T-helper 22 cell (primary cell): ENCODE data around the gene TAMALIN.

Source experiments
- DNase-seq: peaks from one replicate; pipeline ENCODE4 v3.0.0-alpha.2; 2020; ENCODE audit warnings: low read depth

Gene TAMALIN

DNA sequence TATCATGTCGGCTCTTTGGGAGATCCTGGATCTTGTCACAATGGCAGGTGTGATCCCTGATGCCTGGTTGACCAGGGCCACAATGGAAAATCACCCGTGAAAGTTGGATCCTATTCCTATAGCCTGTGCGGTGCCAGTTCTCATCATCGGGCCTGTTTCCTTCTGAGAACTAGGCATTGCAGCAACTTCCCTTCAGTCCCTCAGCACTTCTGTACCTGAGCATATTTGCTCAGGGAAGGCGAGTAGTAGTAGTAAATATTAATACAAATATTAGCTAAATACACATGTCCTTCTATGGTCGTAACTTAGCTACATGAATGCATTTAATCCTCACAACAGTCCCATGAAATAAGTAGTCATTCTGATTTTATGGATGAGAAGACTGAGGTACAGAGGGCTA is 22.1 kb upstream of the TAMALIN start:
- no peak for DNase-seq

DNA sequence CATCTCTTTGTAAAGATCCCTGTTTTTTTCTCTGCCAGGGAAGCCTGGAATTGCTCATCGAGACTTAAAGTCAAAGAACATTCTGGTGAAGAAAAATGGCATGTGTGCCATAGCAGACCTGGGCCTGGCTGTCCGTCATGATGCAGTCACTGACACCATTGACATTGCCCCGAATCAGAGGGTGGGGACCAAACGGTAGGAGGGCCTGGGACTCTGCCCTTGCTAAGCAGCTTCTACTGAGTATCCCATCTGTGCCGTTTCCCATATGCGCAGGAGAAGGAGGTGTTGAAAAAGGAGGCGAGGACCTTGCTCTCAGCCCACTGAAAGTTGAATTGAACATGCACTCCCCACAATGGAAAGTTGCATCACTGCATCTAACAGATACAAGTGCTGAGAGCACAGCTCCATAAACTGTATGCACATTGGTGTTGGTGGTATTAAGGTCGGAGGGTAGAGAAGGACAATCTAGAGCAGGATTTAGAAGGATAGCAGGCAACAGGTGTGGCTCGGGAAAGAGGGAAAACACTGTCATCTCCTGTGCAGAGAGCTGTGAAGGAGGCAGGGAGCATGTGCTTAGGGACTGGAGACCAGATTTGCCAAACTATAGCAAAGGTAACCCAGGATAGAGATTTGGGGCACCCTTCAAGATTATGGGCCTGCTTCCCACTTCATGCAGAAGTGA is 21.5 kb upstream of the TAMALIN start:
- no peak for DNase-seq

DNA sequence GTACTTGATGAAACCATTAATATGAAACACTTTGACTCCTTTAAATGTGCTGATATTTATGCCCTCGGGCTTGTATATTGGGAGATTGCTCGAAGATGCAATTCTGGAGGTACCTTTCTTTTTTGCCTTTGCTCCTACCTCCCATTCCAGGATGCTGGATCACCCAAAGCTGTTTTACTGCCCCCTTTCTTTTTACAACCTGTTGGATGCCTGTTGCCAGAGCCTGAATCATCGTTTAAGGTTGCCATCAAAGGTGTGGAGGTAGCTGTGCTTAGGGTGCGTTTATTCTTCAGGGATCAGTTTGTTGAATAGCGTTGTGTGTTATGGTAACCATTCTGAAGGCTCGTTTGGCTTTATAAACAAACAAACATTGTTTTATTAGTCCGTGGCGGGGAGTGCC is 19.9 kb upstream of the TAMALIN start:
- no peak for DNase-seq

DNA sequence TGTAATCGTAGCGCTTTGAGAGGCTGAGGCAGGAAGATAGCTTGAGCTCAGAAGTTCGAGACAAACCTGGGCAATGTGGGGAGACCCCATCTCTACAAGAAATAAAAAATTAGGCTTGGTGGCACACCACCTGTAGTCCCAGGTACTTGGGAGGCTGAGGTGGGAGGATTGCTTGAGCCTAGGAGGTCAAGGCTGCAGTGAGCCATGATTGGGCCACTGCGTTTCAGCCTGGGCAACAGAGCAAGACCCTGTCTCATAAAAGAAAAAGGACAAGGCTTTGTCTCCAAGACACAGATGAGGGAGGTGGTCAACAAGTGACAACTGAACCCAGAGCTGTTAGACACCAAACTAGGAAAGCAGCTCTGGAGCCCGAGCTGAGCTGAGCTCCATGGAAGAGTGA is 14.5 kb upstream of the TAMALIN start:
- no peak for DNase-seq

DNA sequence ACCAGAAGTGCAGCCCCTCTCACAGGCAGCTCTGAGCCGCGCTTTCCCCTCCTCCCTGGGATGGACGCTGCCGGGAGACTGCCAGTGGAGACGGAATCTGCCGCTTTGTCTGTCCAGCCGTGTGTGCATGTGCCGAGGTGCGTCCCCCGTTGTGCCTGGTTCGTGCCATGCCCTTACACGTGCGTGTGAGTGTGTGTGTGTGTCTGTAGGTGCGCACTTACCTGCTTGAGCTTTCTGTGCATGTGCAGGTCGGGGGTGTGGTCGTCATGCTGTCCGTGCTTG is 12.3 kb upstream of the TAMALIN start:
- no peak for DNase-seq

DNA sequence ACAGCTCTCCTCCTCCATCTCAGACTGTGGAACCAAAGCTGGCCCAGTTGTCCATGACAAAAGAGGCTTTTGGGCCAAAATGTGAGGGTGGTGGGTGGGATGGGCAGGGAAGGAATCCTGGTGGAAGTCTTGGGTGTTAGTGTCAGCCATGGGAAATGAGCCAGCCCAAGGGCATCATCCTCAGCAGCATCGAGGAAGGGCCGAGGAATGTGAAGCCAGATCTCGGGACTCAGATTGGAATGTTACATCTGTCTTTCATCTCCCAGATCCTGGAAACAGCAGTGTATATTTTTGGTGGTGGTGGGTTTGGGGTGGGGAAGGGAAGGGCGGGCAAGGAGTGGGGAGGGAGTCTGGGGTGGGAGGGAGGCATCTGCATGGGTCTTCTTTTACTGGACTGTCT is 11.8 kb upstream of the TAMALIN start:
- no peak for DNase-seq

DNA sequence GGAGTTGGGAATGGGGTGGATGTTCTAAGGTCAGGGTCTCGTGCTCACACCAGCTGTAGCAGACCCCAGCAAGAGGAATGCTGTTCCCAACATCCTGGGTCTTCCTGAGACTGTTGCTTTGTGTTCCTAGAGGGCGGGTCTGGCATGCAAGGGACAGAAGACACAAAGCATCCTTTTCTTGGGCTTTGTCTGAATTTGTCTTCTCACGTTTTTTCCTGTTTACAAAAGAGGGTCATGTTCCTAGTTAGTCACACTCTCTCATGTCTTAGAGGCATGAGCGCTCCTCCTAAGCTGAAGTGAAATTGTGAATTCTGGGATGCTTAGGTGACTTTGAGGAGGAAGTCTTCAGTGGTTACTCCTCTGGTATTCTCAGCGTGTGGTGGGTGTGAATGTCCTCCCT is 9.6 kb upstream of the TAMALIN start:
- DNase-seq = no peak

DNA sequence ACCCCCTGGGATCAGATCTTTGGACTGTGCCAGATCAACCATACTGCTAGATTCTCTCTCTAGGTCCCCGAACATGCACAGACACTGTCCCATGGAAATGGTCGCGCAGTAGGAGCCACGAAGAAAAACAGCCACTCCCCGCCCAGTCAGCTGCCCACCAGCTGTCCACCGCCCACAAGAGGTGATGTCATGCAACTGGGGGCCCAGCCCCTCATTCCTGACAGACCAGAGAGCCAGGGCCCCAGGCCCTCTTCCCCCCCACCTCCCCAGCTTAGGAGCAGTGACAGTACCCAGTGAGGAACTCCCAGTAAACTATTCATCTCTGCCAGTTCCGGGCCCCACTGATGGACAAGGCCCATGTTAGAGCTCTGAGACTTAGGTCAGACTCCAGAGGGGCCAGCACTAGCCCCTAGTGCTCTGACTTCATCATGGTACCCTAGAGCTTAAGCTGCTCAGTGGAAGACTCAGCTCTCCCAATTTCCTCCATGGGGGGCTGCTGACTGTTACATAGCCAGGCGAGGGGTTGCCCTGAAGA is 3.7 kb upstream of the TAMALIN start:
- DNase-seq = no peak

DNA sequence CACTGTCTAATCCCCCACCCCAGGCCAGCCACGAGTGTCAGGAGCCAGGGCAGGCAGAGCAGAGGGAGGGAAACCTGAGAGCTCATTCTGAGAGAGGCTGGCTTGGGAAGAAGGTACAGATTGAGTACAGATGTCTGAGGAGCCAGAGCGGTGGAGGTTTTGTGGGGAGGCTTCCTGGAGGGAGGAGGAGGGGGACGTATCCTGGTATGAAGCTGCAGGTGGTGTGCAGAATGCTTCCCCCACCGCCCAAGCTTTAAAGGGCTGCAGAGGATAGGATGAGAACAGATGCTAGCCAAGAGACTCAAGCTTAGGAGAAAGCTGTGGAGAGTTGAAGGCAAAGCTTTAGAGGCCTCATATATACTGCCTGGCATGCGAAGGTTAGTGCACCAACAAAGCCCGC is 3.2 kb upstream of the TAMALIN start:
- DNase-seq = no peak

DNA sequence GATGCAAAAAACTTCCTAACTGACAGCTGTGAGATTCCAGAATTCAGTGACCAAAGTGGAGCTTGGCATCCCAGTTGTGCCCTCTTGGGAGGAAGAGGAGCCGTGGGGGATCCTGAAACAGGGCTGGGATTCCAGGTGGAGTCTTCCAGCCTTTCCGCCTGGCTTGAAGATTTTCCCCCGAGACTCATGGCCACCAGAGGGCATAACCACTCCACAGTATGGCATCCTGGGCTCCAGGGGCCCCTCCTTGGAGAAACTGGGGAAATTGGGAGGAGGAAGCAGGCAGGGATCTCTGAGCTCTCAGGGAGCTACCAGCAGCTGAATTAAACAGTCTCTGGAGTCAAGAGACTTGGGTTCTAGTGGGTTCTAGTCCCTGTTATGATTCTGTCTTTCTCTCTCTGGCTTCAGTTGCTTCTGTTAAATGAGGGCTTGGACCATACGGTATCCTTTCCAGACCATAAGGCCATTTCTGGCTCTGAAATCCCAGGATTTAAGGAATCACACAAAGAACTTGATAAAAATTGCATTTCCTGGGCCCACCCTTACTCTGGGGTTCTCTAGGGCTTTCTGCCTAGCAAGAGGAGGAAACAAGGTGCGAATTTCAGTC is 2.6 kb upstream of the TAMALIN start:
- no peak for DNase-seq

DNA sequence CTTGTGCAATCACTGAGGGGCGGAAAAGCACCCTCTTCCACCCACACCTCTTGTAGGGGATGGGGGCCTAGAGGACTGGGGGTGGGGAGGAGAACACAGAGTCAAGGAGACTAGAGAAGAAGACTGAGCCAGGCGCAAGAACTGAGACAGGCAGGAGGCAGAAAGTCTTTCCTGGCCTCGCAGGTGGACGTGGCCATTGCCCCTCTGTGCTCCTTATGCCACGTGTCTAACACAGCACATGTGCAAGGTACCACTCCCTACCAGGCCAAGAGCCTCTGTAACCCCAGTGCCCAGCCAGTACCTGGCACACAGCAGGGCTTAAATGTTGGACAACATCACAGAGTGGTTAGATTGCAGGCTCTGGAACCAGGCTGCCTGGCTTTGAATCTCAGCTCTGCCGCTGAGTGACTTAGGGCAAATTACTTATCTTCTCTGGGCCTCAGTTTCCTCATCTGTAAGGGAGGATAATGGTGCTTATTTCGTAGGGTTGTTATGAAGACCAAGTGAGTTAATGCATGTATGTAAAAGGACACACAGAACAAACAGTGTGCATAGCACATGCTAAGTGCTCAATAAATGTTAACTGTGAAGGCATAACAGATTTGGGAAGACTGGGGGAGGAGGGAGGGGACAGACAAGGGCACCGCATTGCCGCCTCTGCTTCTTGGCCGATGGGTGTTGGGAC is 1.4 kb upstream of the TAMALIN start:
- DNase-seq = no peak

DNA sequence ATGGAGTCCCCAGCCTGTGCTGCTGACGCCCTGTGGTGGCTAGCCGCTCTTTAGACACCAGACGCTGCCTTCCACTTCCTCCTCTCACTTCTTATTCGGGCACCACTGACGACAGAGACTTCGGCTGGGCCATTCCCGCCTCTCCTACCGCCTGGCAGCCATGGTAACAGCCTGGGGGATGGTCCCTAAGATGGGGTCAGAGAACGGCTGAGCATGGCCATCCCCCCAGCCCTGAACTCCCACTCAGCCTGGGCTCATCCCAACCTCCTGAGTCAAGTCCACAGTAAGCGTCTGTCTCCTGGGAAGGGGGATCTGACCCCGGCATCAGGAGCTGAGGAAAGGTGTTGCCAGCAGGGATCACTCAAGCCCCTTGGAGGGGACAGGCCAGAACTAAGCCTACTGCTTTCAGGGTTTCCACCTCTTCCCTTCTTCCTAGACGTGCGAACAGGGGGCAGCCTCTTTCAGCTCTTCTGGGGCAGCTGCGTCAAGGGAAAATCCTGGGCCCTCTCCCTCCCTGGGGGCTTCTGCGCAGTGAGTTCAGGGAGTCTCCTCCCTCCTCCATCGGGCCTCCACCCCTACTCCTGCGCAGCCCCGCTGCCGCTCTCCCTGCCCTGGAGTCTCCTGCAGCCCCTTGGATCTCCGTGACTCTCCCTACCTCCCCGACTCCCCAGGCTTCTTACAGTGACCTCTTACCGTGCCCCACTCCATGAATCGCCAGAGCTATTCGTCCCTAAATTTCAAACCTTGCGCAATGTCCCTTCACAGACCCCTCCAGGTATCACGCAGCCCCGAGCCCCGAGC is 643 bp upstream of the TAMALIN start:
- DNase-seq = no peak

DNA sequence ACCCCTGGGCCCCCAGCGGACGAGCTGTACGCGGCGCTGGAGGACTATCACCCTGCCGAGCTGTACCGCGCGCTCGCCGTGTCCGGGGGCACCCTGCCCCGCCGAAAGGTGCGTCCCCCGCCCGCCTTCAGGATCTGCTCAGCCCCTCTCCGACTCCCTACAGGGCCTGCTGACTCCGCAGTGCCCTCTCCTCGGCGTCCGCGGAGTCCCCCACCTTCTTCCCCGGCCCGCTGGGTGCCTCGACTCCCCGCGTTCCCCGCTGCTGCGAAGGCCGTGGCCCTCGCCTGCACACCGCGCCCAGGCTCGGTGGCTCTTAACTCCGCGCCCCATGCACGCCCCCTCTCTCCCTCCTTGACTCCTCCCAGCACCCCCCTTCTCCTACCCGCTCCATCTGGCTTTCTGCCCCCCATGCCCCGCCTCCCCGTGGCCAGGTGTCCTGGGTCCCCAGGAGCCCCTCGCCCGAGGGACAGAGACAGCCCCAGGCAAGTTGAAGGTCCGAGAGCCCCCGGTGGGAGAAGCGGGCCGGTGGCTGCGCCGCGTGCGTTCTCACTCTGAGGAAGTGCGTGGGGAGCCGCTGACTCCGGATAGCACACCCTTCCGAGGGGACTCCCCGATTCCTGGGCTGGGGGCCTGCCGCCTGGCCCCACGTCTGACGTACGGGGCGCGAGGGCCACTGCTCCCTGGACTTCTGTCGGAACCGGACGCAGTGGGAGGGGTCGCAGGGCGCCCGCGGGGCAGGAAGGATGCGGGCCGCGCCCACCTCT is 594 bp downstream of the TAMALIN start:
- DNase-seq = peak; percentile 48

DNA sequence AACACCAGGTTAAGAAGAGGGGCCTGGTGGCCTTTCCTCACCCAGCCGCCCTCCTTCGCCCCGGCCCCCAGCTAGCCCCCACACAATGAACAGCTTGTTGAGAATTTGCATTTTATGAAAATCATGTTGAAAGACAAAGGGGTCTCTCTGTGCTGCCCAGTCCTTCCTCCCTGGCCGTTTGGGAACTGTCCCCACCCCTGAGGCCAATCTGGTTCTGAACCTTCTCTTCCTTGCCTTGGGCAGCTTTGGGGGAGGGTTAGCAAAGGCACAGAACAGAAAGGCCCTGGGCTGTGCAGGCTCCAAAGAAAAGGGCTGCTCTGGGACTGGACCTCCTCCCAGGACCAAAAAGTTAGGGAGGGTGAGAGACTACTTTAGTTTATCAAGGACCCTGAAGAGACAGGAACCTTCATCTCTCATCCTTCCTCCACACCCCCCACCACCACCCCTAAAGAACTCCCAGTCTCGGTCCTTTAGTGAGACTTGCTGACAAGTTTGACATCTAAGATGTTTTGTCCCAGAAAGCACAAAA is 1.3 kb downstream of the TAMALIN start:
- no peak for DNase-seq

DNA sequence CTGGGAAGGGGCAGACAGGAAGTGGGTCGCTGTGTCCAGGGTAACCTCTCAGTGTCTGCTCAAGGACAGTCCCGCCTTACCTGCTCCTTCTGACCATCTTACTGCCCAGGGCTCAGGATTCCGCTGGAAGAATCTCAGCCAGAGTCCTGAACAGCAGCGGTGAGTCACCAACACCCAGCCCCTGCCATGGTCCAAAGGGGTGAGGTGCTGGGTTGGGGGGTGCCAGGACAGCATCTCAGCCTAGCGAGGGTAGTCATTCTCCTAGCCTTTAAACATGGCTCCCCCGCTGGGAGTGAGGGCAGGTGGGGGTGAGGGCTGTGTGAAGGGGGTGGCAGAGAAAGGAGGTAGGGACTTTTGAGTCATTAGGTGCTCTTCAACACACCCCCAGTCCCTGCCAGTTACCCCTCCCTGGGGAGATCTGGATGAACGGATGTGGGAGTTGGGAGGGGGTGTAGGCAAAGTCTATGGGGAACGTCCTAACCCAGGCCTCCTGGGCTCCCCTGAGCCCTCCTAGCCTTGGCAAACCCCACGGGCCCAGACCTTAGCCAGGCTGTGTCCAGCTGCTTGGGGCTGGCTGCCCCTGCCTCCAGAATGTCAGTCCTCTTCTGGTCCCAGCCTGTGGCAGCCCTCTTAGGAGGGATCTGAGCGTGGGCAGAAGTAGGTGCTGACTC is 2.5 kb downstream of the TAMALIN start:
- DNase-seq = no peak

DNA sequence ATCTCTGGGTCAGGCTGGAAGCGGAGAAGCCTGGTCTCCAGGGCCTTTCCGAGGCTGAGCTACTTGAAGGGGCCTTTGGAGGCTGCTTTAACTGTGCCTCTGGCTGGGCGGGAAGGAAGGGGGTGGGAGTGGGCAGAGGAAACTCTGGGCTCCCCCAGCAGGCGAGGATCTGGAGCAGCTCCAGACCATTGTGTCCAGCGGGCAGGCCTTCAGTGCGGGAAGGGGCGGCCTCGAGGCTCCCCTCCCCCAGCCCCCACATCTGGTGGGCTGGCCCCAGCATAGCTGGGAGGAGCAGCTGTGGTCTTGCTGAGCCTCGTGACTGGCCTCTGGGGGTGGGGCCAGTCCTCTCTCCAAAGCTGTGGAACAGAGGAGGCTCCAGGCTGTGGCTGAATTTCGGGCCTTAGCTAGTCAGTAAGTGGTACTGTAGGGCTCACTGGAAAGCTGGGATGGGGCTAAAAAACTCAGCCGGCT is 3.4 kb downstream of the TAMALIN start:
- DNase-seq = no peak

DNA sequence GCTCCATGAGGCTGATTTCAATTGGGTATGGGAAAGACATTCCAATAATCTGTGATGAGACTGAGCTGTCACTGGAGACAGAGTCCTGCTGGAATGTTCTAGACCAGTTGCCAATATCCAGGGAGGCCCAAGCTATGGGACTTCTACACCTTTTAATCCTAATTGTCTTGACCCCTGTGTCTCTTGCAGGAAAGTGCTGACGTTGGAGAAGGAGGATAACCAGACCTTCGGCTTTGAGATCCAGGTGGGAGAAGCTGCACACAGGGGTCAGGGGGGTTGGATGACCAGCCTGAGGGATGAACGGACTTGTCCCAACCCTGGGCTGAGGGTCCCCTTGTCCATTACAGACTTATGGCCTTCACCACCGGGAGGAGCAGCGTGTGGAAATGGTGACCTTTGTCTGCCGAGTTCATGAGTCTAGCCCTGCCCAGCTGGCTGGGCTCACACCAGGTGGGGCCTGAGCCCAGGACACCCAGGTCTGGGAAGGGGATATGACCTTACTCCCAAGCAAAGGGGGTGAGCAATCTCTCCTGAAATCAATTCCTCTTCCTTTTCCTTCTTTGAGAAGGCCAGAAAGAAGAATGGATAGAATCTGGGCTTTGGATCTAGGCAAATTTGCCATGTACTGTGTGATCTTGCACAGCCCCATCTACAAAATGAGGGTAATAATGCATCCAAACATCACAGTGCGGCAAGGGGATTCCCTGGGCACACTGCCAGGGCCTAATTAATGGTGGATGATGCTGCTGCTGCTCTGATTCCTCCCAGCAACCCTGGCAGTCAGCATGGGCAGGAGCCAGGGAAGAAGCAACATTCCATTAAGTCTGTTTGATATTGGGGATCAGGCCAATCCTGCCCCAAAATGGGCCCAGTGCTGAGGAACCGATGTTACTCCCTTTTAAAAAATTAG is 4.2 kb downstream of the TAMALIN start:
- no peak for DNase-seq

DNA sequence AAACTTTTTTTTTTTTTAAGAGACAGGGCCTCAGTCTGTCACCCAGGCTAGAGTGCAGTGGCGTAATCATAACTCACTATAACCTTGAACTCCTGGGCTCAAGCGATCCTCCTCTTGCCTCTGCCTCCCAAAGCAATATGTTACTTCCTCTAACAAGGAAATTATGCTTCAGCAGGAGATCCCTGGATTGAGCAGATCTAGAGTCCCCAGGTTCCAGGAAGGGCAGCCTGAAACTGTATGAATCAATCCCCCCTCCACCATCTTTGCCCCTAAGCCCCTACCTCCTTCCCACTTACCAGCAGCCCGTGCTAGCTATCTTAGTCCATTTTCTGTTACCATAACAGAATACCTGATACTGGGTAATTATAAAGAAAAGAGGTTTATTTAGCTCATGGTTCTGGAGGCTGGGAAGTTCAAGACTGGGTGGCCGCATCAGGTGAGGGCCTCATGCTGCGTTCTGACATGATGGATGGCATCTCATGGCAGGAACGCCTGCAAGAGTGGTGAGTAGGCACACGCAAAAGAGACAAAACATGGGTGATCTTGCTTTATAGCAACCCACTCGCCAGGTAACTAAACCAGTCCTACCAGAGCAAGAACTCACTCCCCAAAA is 5.0 kb downstream of the TAMALIN start:
- no peak for DNase-seq

DNA sequence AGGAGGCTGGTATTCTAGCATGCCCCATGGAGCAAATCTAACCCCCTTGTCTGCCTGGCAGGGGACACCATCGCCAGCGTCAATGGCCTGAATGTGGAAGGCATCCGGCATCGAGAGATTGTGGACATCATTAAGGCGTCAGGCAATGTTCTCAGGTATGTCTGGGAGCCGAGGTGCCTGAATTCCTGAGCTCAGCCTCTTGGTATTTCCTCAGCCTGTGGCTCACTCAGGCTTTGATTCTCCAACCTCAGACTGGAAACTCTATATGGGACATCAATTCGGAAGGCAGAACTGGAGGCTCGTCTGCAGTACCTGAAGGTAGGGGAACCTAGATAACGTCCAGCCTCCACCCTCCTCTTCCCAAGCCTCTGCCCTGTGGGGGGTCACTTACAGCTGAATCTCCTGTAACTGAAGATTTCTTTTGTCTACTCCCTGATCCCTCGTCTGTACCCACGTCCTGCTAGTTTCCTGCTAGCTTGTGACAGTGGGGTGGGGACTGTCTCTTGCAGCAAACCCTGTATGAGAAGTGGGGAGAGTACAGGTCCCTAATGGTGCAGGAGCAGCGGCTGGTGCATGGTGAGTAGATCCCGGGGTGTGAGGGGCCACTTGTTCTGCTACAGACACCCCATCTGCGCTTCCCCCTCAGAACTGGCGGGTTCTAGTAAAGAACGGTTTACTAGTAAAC is 7.0 kb downstream of the TAMALIN start:
- DNase-seq = no peak
